Measurements from ENCODE around the gene ALDOB.

DNA sequence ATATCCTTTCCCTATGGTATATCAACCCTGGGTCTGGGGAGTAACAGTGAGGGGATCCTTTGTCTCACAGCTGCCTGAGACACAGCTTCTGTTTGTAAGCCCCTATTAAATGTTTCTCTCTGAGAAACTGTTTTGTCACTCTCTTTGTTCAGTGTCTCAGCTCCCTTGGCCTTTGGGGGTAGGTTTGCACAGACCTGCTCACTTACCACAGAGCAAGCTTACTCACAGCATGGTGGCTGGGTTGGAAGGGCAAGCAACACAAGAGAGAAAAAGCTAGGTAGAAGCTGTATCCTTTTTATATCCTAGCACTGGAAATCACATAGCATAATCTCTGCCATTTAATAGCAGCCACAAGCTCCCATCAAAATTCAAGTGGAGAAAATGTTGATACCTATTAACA lies 55.3 kb downstream of the ALDOB start:
- TF ChIP-seq CTCF (IDR thresholded peaks at IDR 0.05 in 2 of 3, conservative IDR thresholded peaks at IDR 0.05 in 1 of 3; ENCODE audit: borderline replicate concordance in 1 of 3, insufficient read depth in 1 of 3, low read depth in 2 of 3, low read length in 2 of 3) = no peak
- TF ChIP-seq ATF3 (IDR thresholded peaks at IDR 0.05) = no peak
- TF ChIP-seq POLR2AphosphoS5 (IDR thresholded peaks at IDR 0.05; ENCODE audit: low read depth, low read length) = no peak
- TF ChIP-seq ZNF274 (IDR thresholded peaks at IDR 0.05; ENCODE audit: low read depth, low read length) = no peak
- TF ChIP-seq REST (IDR thresholded peaks at IDR 0.05; ENCODE audit: low read depth) = no peak
- TF ChIP-seq ELF1 (IDR thresholded peaks at IDR 0.05; ENCODE audit: borderline replicate concordance, low read depth) = no peak
- no peak for TF ChIP-seq TCF7L2 (IDR thresholded peaks at IDR 0.05; ENCODE audit: borderline replicate concordance, extremely low read depth, insufficient read depth, insufficient read length)
- no peak for TF ChIP-seq CBX3 (IDR thresholded peaks at IDR 0.05; ENCODE audit: low read depth)
- TF ChIP-seq POLR2A (IDR thresholded peaks at IDR 0.05; ENCODE audit: borderline replicate concordance, extremely low read depth, insufficient read depth, insufficient read length) = no peak
- no peak for TF ChIP-seq YY1 (IDR thresholded peaks at IDR 0.05; ENCODE audit: extremely low read depth, insufficient replicate concordance, low read depth, low read length)
- TF ChIP-seq SP1 (IDR thresholded peaks at IDR 0.05; ENCODE audit: low read depth) = no peak
- TF ChIP-seq MAX (IDR thresholded peaks at IDR 0.05) = no peak
- no peak for TF ChIP-seq EGR1 (IDR thresholded peaks at IDR 0.05; ENCODE audit: low read depth)
